Measurements from ENCODE around the gene CCDC60. TPM values are rescaled to one million over a fixed set of nuclear protein-coding genes. Genes with fewer than 3 reads are reported as not detected.

The CCDC60 gene
- total RNA-seq, 2 experiments from 2014 or later: not detected

GRCh38 chr12:119312904-119313303 is 21.6 kb upstream of the CCDC60 start:
- Mint-ChIP-seq H3K27me3 (no peaks in the 10 kb centered on the region), H3K4me3 (no peak overlapping the region), H3K27ac (no peak overlapping the region), H3K36me3 (ENCODE audit: low read depth) (no peaks in the 10 kb centered on the region), H3K4me1 (no peaks in the 10 kb centered on the region), H3K9me3 (no peaks in the 10 kb centered on the region)
- POLR2A ChIA-PET: no interaction called here
- CTCF ChIA-PET: interaction anchor here (0.6 kb wide), 1 partner anchor 9 kb away, joined by 3 read pairs; no protein-coding TSS in a partner anchor
- no peak for DNase-seq

- no peaks in the 10 kb centered on the region for H3K27me3 Mint-ChIP-seq
- POLR2A ChIA-PET: no interaction called here
- CTCF ChIA-PET: interaction anchor here (1.5 kb wide), 1 partner anchor 44 kb away, joined by 3 read pairs; no protein-coding TSS in a partner anchor
- no peak overlapping the region for H3K27ac Mint-ChIP-seq
- no peak for DNase-seq
- H3K36me3 Mint-ChIP-seq (ENCODE audit: low read depth): no peaks in the 10 kb centered on the region
- H3K4me1 Mint-ChIP-seq: no peaks in the 10 kb centered on the region
- no peak overlapping the region for H3K4me3 Mint-ChIP-seq
- H3K9me3 Mint-ChIP-seq: no peaks in the 10 kb centered on the region
These were observed 20.2 kb upstream of the CCDC60 start for GRCh38 chr12:119314290-119314689.

GRCh38 chr12:119319638-119320037 is 14.9 kb upstream of the CCDC60 start:
- H3K27me3 Mint-ChIP-seq: no peaks in the 10 kb centered on the region
- ChIA-PET POLR2A (no interaction called here), CTCF (no interaction called here)
- no peaks in the 10 kb centered on the region for H3K36me3 Mint-ChIP-seq (ENCODE audit: low read depth)
- H3K27ac Mint-ChIP-seq: no peak overlapping the region
- DNase-seq: no peak
- no peak overlapping the region for H3K4me3 Mint-ChIP-seq
- H3K4me1 Mint-ChIP-seq: no peaks in the 10 kb centered on the region
- H3K9me3 Mint-ChIP-seq: no peaks in the 10 kb centered on the region

GRCh38 chr12:119320678-119321077 is 13.9 kb upstream of the CCDC60 start:
- ChIA-PET POLR2A (no interaction called here), CTCF (no interaction called here)
- H3K27ac Mint-ChIP-seq: no peak overlapping the region
- H3K4me3 Mint-ChIP-seq: no peak overlapping the region
- no peaks in the 10 kb centered on the region for H3K9me3 Mint-ChIP-seq
- H3K27me3 Mint-ChIP-seq: no peaks in the 10 kb centered on the region
- no peaks in the 10 kb centered on the region for H3K36me3 Mint-ChIP-seq (ENCODE audit: low read depth)
- DNase-seq: no peak
- no peaks in the 10 kb centered on the region for H3K4me1 Mint-ChIP-seq

- Mint-ChIP-seq H3K4me1 (no peaks in the 10 kb centered on the region), H3K36me3 (ENCODE audit: low read depth) (no peaks in the 10 kb centered on the region), H3K4me3 (no peak overlapping the region), H3K27me3 (no peaks in the 10 kb centered on the region), H3K9me3 (no peaks in the 10 kb centered on the region), H3K27ac (no peak overlapping the region)
- no peak for DNase-seq
- POLR2A ChIA-PET: no interaction called here
- CTCF ChIA-PET: interaction anchor here (0.6 kb wide), 1 partner anchor 9 kb away, joined by 3 read pairs; no protein-coding TSS in a partner anchor
These were observed 12.2 kb upstream of the CCDC60 start for GRCh38 chr12:119322301-119322723.

GRCh38 chr12:119325813-119326212 is 8.7 kb upstream of the CCDC60 start:
- H3K4me1 Mint-ChIP-seq: no peaks in the 10 kb centered on the region
- no peak overlapping the region for H3K27ac Mint-ChIP-seq
- ChIA-PET POLR2A (interaction anchor here (0.6 kb wide), 1 partner anchor 87 kb away, joined by 3 read pairs; no protein-coding TSS in a partner anchor), CTCF (no interaction called here)
- no peaks in the 10 kb centered on the region for H3K9me3 Mint-ChIP-seq
- DNase-seq: no peak
- no peak overlapping the region for H3K4me3 Mint-ChIP-seq
- H3K27me3 Mint-ChIP-seq: no peaks in the 10 kb centered on the region
- no peaks in the 10 kb centered on the region for H3K36me3 Mint-ChIP-seq (ENCODE audit: low read depth)

- POLR2A ChIA-PET: no interaction called here
- no peak for DNase-seq
- no peaks in the 10 kb centered on the region for H3K27me3 Mint-ChIP-seq
- H3K36me3 Mint-ChIP-seq (ENCODE audit: low read depth): no peaks in the 10 kb centered on the region
- no peaks in the 10 kb centered on the region for H3K9me3 Mint-ChIP-seq
- no peak overlapping the region for H3K27ac Mint-ChIP-seq
- CTCF ChIA-PET: no interaction called here
- H3K4me1 Mint-ChIP-seq: no peaks in the 10 kb centered on the region
- no peak overlapping the region for H3K4me3 Mint-ChIP-seq
These were observed 8.2 kb upstream of the CCDC60 start for GRCh38 chr12:119326341-119326740.

GRCh38 chr12:119327471-119327870 is 7.1 kb upstream of the CCDC60 start:
- Mint-ChIP-seq H3K4me1 (no peaks in the 10 kb centered on the region), H3K27me3 (no peaks in the 10 kb centered on the region), H3K4me3 (no peak overlapping the region), H3K27ac (no peak overlapping the region), H3K9me3 (no peaks in the 10 kb centered on the region), H3K36me3 (ENCODE audit: low read depth) (no peaks in the 10 kb centered on the region)
- POLR2A ChIA-PET: no interaction called here
- CTCF ChIA-PET: no interaction called here
- no peak for DNase-seq

- CTCF ChIA-PET: no interaction called here
- POLR2A ChIA-PET: no interaction called here
These were observed 6.4 kb upstream of the CCDC60 start for GRCh38 chr12:119328111-119328510.

GRCh38 chr12:119338593-119339363 is 4.2 kb downstream of the CCDC60 start:
- DNase-seq: no peak
- peaks cover 3% of the 10 kb centered on the region for H3K9me3 Mint-ChIP-seq
- H3K27me3 Mint-ChIP-seq: peaks cover 3% of the 10 kb centered on the region
- H3K36me3 Mint-ChIP-seq (ENCODE audit: low read depth): no peaks in the 10 kb centered on the region
- H3K4me1 Mint-ChIP-seq: no peaks in the 10 kb centered on the region
- CTCF ChIA-PET: no interaction called here
- no peak overlapping the region for H3K27ac Mint-ChIP-seq
- POLR2A ChIA-PET: no interaction called here
- no peak overlapping the region for H3K4me3 Mint-ChIP-seq

More at GRCh38 chr12:119328111-119328510, 6.4 kb upstream of the CCDC60 start:
- no peaks in the 10 kb centered on the region for H3K9me3 Mint-ChIP-seq
- no peaks in the 10 kb centered on the region for H3K27me3 Mint-ChIP-seq
- H3K36me3 Mint-ChIP-seq (ENCODE audit: low read depth): no peaks in the 10 kb centered on the region
- DNase-seq: no peak
- H3K4me1 Mint-ChIP-seq: no peaks in the 10 kb centered on the region
- H3K4me3 Mint-ChIP-seq: no peak overlapping the region
- H3K27ac Mint-ChIP-seq: no peak overlapping the region

GRCh38 chr12:119340578-119340977 is 6.0 kb downstream of the CCDC60 start:
- Mint-ChIP-seq H3K9me3 (peaks cover 3% of the 10 kb centered on the region), H3K4me3 (no peak overlapping the region), H3K36me3 (ENCODE audit: low read depth) (no peaks in the 10 kb centered on the region), H3K27me3 (no peaks in the 10 kb centered on the region), H3K27ac (no peak overlapping the region), H3K4me1 (no peaks in the 10 kb centered on the region)
- POLR2A ChIA-PET: no interaction called here
- no peak for DNase-seq
- CTCF ChIA-PET: interaction anchor here (0.6 kb wide), 1 partner anchor 1430 kb away, joined by 3 read pairs; no protein-coding TSS in a partner anchor

- Mint-ChIP-seq H3K36me3 (ENCODE audit: low read depth) (no peaks in the 10 kb centered on the region), H3K4me1 (no peaks in the 10 kb centered on the region), H3K4me3 (no peak overlapping the region), H3K9me3 (peaks cover 3% of the 10 kb centered on the region), H3K27me3 (no peaks in the 10 kb centered on the region), H3K27ac (no peak overlapping the region)
- ChIA-PET POLR2A (no interaction called here), CTCF (interaction anchor here (0.6 kb wide), 1 partner anchor 1429 kb away, joined by 3 read pairs; no protein-coding TSS in a partner anchor)
- DNase-seq: no peak
These were observed 6.5 kb downstream of the CCDC60 start for GRCh38 chr12:119341020-119341419.

GRCh38 chr12:119341988-119342387 is 7.5 kb downstream of the CCDC60 start:
- no peak for DNase-seq
- H3K9me3 Mint-ChIP-seq: peaks cover 3% of the 10 kb centered on the region
- ChIA-PET POLR2A (no interaction called here), CTCF (no interaction called here)
- H3K27me3 Mint-ChIP-seq: no peaks in the 10 kb centered on the region
- no peaks in the 10 kb centered on the region for H3K36me3 Mint-ChIP-seq (ENCODE audit: low read depth)
- no peak overlapping the region for H3K4me3 Mint-ChIP-seq
- no peaks in the 10 kb centered on the region for H3K4me1 Mint-ChIP-seq
- no peak overlapping the region for H3K27ac Mint-ChIP-seq

GRCh38 chr12:119343130-119343529 is 8.6 kb downstream of the CCDC60 start:
- H3K4me1 Mint-ChIP-seq: no peaks in the 10 kb centered on the region
- no peaks in the 10 kb centered on the region for H3K27me3 Mint-ChIP-seq
- ChIA-PET POLR2A (no interaction called here), CTCF (no interaction called here)
- no peaks in the 10 kb centered on the region for H3K36me3 Mint-ChIP-seq (ENCODE audit: low read depth)
- no peak overlapping the region for H3K4me3 Mint-ChIP-seq
- DNase-seq: no peak
- no peak overlapping the region for H3K27ac Mint-ChIP-seq
- peaks cover 3% of the 10 kb centered on the region for H3K9me3 Mint-ChIP-seq

Measured in activated CD4-positive, alpha-beta T cell treated with anti-CD3 and anti-CD28 coated beads, Interleukin-2, amount 10 ng/mL, durations not matched to agents 7 days and 5 days (primary cell).